ENCODE results near the gene SIRT6. TPM values are rescaled to one million over a fixed set of nuclear protein-coding genes. Genes with fewer than 3 reads are reported as not detected.
A peak's percentile ranks its signal among the peaks of the same experiment; 100 is the strongest.
"Not testable (repeated sequence)": the region's sequence is repeated elsewhere in the genome, so short reads cannot be mapped to it uniquely, and the experiment has no call there.

SIRT6 gene
- total RNA-seq = 11.8 and 14.6 TPM in 2 replicates

- FAIRE-seq = no peak
These were observed at the start of gene SIRT6, which contains the start of gene ANKRD24 for GRCh38 chr19:4182084-4182810. Gene SIRT6, minus strand, starts transcription at chr19:4182563. Its CDS starts 24 bp downstream, at chr19:4182539. Gene ANKRD24, plus strand, starts transcription at chr19:4182689. Its CDS starts 3,737 bp downstream, at chr19:4186426.

GRCh38 chr19:4232139-4232538 is 49.8 kb upstream of the SIRT6 start:
- not testable (repeated sequence) for H3K36me3 ChIP-seq (ENCODE audit: control insufficient read depth, insufficient read depth, low read length); H3K27me3 ChIP-seq (ENCODE audit: control insufficient read depth, insufficient read depth, low read length); DNase-seq (ENCODE audit: low read depth); FAIRE-seq; H3K4me3 ChIP-seq (ENCODE audit: low read depth, low read length)

More at GRCh38 chr19:4182084-4182810, at the start of gene SIRT6, which contains the start of gene ANKRD24:
- Histone ChIP-seq H3K27me3 (ENCODE audit: control insufficient read depth, insufficient read depth, low read length) (no peaks in the 10 kb centered on the region), H3K36me3 (ENCODE audit: control insufficient read depth, insufficient read depth, low read length) (peaks cover 6% of the 10 kb centered on the region), H3K4me3 (ENCODE audit: low read depth, low read length) (peak within 1 kb of the TSS; percentile 99)
- DNase-seq (ENCODE audit: low read depth) = peak; percentile 87
- TF ChIP-seq CTCF (IDR thresholded peaks at IDR 0.05; ENCODE audit: insufficient read depth, low read length, severe bottlenecking) = no peak

GRCh38 chr19:4231521-4231920 is 49.2 kb upstream of the SIRT6 start:
- H3K27me3 ChIP-seq (ENCODE audit: control insufficient read depth, insufficient read depth, low read length); H3K4me3 ChIP-seq (ENCODE audit: low read depth, low read length); FAIRE-seq; H3K36me3 ChIP-seq (ENCODE audit: control insufficient read depth, insufficient read depth, low read length); DNase-seq (ENCODE audit: low read depth): not testable (repeated sequence)

- not testable (repeated sequence) for FAIRE-seq; H3K27me3 ChIP-seq (ENCODE audit: control insufficient read depth, insufficient read depth, low read length); H3K4me3 ChIP-seq (ENCODE audit: low read depth, low read length); DNase-seq (ENCODE audit: low read depth); H3K36me3 ChIP-seq (ENCODE audit: control insufficient read depth, insufficient read depth, low read length)
These were observed 47.9 kb upstream of the SIRT6 start for GRCh38 chr19:4230237-4230636.

GRCh38 chr19:4229179-4229931 is 47.0 kb upstream of the SIRT6 start, which contains the start of gene EBI3:
Gene EBI3, plus strand, starts transcription at chr19:4229523. Its CDS starts 28 bp downstream, at chr19:4229551.
- no peak within 1 kb of the TSS for H3K4me3 ChIP-seq (ENCODE audit: low read depth, low read length)
- H3K36me3 ChIP-seq (ENCODE audit: control insufficient read depth, insufficient read depth, low read length) = no peaks in the 10 kb centered on the region
- H3K27me3 ChIP-seq (ENCODE audit: control insufficient read depth, insufficient read depth, low read length) = no peaks in the 10 kb centered on the region
- FAIRE-seq = no peak
- no peak for DNase-seq (ENCODE audit: low read depth)
- TF ChIP-seq CTCF (IDR thresholded peaks at IDR 0.05; ENCODE audit: insufficient read depth, low read length, severe bottlenecking) = no peak

- no peaks in the 10 kb centered on the region for H3K36me3 ChIP-seq (ENCODE audit: control insufficient read depth, insufficient read depth, low read length)
- H3K4me3 ChIP-seq (ENCODE audit: low read depth, low read length) = no peak overlapping the region
- TF ChIP-seq CTCF (IDR thresholded peaks at IDR 0.05; ENCODE audit: insufficient read depth, low read length, severe bottlenecking) = no peak
- DNase-seq (ENCODE audit: low read depth) (no peak), FAIRE-seq (no peak)
- no peaks in the 10 kb centered on the region for H3K27me3 ChIP-seq (ENCODE audit: control insufficient read depth, insufficient read depth, low read length)
These were observed 46.4 kb upstream of the SIRT6 start for GRCh38 chr19:4228765-4229178.

- no peaks in the 10 kb centered on the region for H3K36me3 ChIP-seq (ENCODE audit: control insufficient read depth, insufficient read depth, low read length)
- H3K4me3 ChIP-seq (ENCODE audit: low read depth, low read length) = no peak overlapping the region
- DNase-seq (ENCODE audit: low read depth) (no peak), FAIRE-seq (no peak)
- no peak for TF ChIP-seq CTCF (IDR thresholded peaks at IDR 0.05; ENCODE audit: insufficient read depth, low read length, severe bottlenecking)
- H3K27me3 ChIP-seq (ENCODE audit: control insufficient read depth, insufficient read depth, low read length) = no peaks in the 10 kb centered on the region
These were observed 45.4 kb upstream of the SIRT6 start for GRCh38 chr19:4227771-4228170.

Data from bronchial epithelial cell (primary cell).